ENCODE results near the gene ZNF609.
"Not testable (repeated sequence)": the region's sequence is repeated elsewhere in the genome, so short reads cannot be mapped to it uniquely, and the experiment has no call there.

The ZNF609 gene

GRCh38 chr15:64589435-64590084 lies 129.2 kb downstream of the ZNF609 start:
- Histone ChIP-seq H3K9ac (ENCODE audit: low read length in 5 of 5) (no peak overlapping the region), H3K9me3 (ENCODE audit: control insufficient read depth in 5 of 5, low read length in 5 of 5) (no peaks in the 10 kb centered on the region), H3K4me1 (ENCODE audit: control insufficient read depth in 5 of 5, insufficient read depth in 5 of 5, low read length in 5 of 5) (peaks cover 0 to 14% (median 5%) of the 10 kb centered on the region in 5 donors), H3K4me3 (ENCODE audit: low read depth in 1 of 5, low read length in 5 of 5) (no peak overlapping the region), H3K27ac (ENCODE audit: low read depth, low read length) (no peak overlapping the region), H3K36me3 (ENCODE audit: control insufficient read depth in 5 of 5, insufficient read depth in 5 of 5, low read length in 5 of 5) (no peaks in the 10 kb centered on the region), H3K27me3 (ENCODE audit: control insufficient read depth in 5 of 5, insufficient read depth in 4 of 5, low read length in 5 of 5) (no peaks in the 10 kb centered on the region)

DNA sequence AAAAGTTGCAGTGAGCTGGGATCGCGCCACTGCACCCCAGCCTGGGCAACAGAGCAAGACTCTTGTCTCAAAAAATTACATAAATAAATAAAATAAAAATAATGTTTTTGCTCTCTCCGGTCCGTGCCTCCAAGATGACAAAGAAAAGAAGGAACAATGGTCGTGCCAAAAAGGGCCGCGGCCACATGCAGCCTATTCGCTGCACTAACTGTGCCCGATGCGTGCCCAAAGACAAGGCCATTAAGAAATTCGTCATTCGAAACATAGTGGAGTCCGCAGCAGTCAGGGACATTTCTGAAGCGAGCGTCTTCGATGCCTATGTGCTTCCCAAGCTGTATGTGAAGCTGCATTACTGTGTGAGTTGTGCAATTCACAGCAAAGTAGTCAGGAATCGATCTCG lies 132.5 kb downstream of the ZNF609 start:
- not testable (repeated sequence) for H3K9me3 ChIP-seq (ENCODE audit: control insufficient read depth in 5 of 5, low read length in 5 of 5); H3K27ac ChIP-seq (ENCODE audit: low read depth, low read length); H3K9ac ChIP-seq (ENCODE audit: low read length in 5 of 5); H3K27me3 ChIP-seq (ENCODE audit: control insufficient read depth in 5 of 5, insufficient read depth in 4 of 5, low read length in 5 of 5); H3K4me3 ChIP-seq (ENCODE audit: low read depth in 1 of 5, low read length in 5 of 5); H3K36me3 ChIP-seq (ENCODE audit: control insufficient read depth in 5 of 5, insufficient read depth in 5 of 5, low read length in 5 of 5)
- peaks cover 4 to 19% (median 14%) of the 10 kb centered on the region in 5 donors for H3K4me1 ChIP-seq (ENCODE audit: control insufficient read depth in 5 of 5, insufficient read depth in 5 of 5, low read length in 5 of 5)

- Histone ChIP-seq H3K27ac (ENCODE audit: low read depth, low read length) (peak overlapping the region; percentile 20), H3K36me3 (ENCODE audit: control insufficient read depth in 5 of 5, insufficient read depth in 5 of 5, low read length in 5 of 5) (no peaks in the 10 kb centered on the region), H3K27me3 (ENCODE audit: control insufficient read depth in 5 of 5, insufficient read depth in 4 of 5, low read length in 5 of 5) (no peaks in the 10 kb centered on the region), H3K4me1 (ENCODE audit: control insufficient read depth in 5 of 5, insufficient read depth in 5 of 5, low read length in 5 of 5) (peaks cover 4 to 15% (median 14%) of the 10 kb centered on the region in 5 donors), H3K4me3 (ENCODE audit: low read depth in 1 of 5, low read length in 5 of 5) (peak overlapping the region in 2 of 5 donors; percentile 8 to 25), H3K9me3 (ENCODE audit: control insufficient read depth in 5 of 5, low read length in 5 of 5) (no peaks in the 10 kb centered on the region), H3K9ac (ENCODE audit: low read length in 5 of 5) (peak overlapping the region in 3 of 5 donors; percentile 35 to 63 (median 51))
These were observed 136.5 kb downstream of the ZNF609 start for GRCh38 chr15:64596701-64597476.

DNA sequence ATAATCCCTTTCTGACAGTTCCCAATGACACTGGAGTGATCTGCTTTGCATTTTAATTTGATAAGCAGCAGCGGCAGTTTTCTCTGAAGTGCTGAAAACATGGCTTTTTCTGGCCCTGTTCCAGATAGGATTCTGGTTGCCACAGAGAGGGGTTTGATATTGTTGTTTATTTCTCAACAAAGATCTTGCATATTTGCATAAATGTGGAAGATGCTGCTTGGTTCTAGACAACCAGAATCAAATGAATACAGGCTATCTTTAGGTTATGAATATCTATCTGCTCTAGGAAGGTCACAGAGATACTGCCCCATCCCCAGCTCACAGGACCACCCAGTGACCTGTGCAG lies 137.1 kb downstream of the ZNF609 start:
- H3K4me1 ChIP-seq (ENCODE audit: control insufficient read depth in 5 of 5, insufficient read depth in 5 of 5, low read length in 5 of 5), result peaks cover 4 to 15% (median 14%) of the 10 kb centered on the region in 5 donors
- H3K27me3 ChIP-seq (ENCODE audit: control insufficient read depth in 5 of 5, insufficient read depth in 4 of 5, low read length in 5 of 5), result no peaks in the 10 kb centered on the region
- peak overlapping the region in 3 of 5 donors; percentile 35 to 63 (median 51) for H3K9ac ChIP-seq (ENCODE audit: low read length in 5 of 5)
- H3K27ac ChIP-seq (ENCODE audit: low read depth, low read length), result no peak overlapping the region
- H3K9me3 ChIP-seq (ENCODE audit: control insufficient read depth in 5 of 5, low read length in 5 of 5), result no peaks in the 10 kb centered on the region
- no peaks in the 10 kb centered on the region for H3K36me3 ChIP-seq (ENCODE audit: control insufficient read depth in 5 of 5, insufficient read depth in 5 of 5, low read length in 5 of 5)
- no peak overlapping the region for H3K4me3 ChIP-seq (ENCODE audit: low read depth in 1 of 5, low read length in 5 of 5)

DNA sequence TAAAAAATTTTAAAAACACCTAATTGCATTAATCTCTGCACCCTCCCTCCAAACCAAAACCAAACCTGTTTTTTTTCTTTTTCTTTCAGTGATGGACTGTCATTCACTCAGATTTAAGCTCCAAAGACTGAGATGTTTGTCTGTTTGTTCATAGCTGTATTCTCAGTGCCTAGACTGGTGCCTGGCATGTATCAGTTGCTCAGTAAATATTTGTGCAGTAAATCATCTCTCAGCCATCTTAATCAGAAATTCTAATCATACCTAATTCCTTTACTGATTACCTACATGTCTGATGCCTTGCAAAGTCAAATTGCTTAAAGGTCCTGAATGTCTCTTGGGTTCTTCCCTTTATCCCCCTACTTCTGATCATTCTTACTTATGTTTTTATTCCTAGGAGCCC lies 138.8 kb downstream of the ZNF609 start:
- no peaks in the 10 kb centered on the region for H3K9me3 ChIP-seq (ENCODE audit: control insufficient read depth in 5 of 5, low read length in 5 of 5)
- no peaks in the 10 kb centered on the region for H3K36me3 ChIP-seq (ENCODE audit: control insufficient read depth in 5 of 5, insufficient read depth in 5 of 5, low read length in 5 of 5)
- H3K27ac ChIP-seq (ENCODE audit: low read depth, low read length), result no peak overlapping the region
- H3K4me1 ChIP-seq (ENCODE audit: control insufficient read depth in 5 of 5, insufficient read depth in 5 of 5, low read length in 5 of 5), result peaks cover 4 to 15% (median 14%) of the 10 kb centered on the region in 5 donors
- H3K4me3 ChIP-seq (ENCODE audit: low read depth in 1 of 5, low read length in 5 of 5), result no peak overlapping the region
- no peak overlapping the region for H3K9ac ChIP-seq (ENCODE audit: low read length in 5 of 5)
- H3K27me3 ChIP-seq (ENCODE audit: control insufficient read depth in 5 of 5, insufficient read depth in 4 of 5, low read length in 5 of 5), result no peaks in the 10 kb centered on the region

GRCh38 chr15:64599716-64600115 lies 139.3 kb downstream of the ZNF609 start:
- Histone ChIP-seq H3K27ac (ENCODE audit: low read depth, low read length) (no peak overlapping the region), H3K9me3 (ENCODE audit: control insufficient read depth in 5 of 5, low read length in 5 of 5) (no peaks in the 10 kb centered on the region), H3K4me3 (ENCODE audit: low read depth in 1 of 5, low read length in 5 of 5) (no peak overlapping the region), H3K36me3 (ENCODE audit: control insufficient read depth in 5 of 5, insufficient read depth in 5 of 5, low read length in 5 of 5) (no peaks in the 10 kb centered on the region), H3K27me3 (ENCODE audit: control insufficient read depth in 5 of 5, insufficient read depth in 4 of 5, low read length in 5 of 5) (no peaks in the 10 kb centered on the region), H3K4me1 (ENCODE audit: control insufficient read depth in 5 of 5, insufficient read depth in 5 of 5, low read length in 5 of 5) (peaks cover 4 to 15% (median 14%) of the 10 kb centered on the region in 5 donors), H3K9ac (ENCODE audit: low read length in 5 of 5) (no peak overlapping the region)

- peaks cover 4 to 15% (median 14%) of the 10 kb centered on the region in 5 donors for H3K4me1 ChIP-seq (ENCODE audit: control insufficient read depth in 5 of 5, insufficient read depth in 5 of 5, low read length in 5 of 5)
- H3K36me3 ChIP-seq (ENCODE audit: control insufficient read depth in 5 of 5, insufficient read depth in 5 of 5, low read length in 5 of 5), result no peaks in the 10 kb centered on the region
- no peak overlapping the region for H3K4me3 ChIP-seq (ENCODE audit: low read depth in 1 of 5, low read length in 5 of 5)
- no peaks in the 10 kb centered on the region for H3K27me3 ChIP-seq (ENCODE audit: control insufficient read depth in 5 of 5, insufficient read depth in 4 of 5, low read length in 5 of 5)
- no peaks in the 10 kb centered on the region for H3K9me3 ChIP-seq (ENCODE audit: control insufficient read depth in 5 of 5, low read length in 5 of 5)
- H3K9ac ChIP-seq (ENCODE audit: low read length in 5 of 5), result no peak overlapping the region
- H3K27ac ChIP-seq (ENCODE audit: low read depth, low read length), result no peak overlapping the region
These were observed 140.4 kb downstream of the ZNF609 start for GRCh38 chr15:64600794-64601193.

- no peak overlapping the region for H3K4me3 ChIP-seq (ENCODE audit: low read depth in 1 of 5, low read length in 5 of 5)
- no peaks in the 10 kb centered on the region for H3K36me3 ChIP-seq (ENCODE audit: control insufficient read depth in 5 of 5, insufficient read depth in 5 of 5, low read length in 5 of 5)
- no peaks in the 10 kb centered on the region for H3K27me3 ChIP-seq (ENCODE audit: control insufficient read depth in 5 of 5, insufficient read depth in 4 of 5, low read length in 5 of 5)
- H3K4me1 ChIP-seq (ENCODE audit: control insufficient read depth in 5 of 5, insufficient read depth in 5 of 5, low read length in 5 of 5), result no peaks in the 10 kb centered on the region
- H3K27ac ChIP-seq (ENCODE audit: low read depth, low read length), result no peak overlapping the region
- H3K9ac ChIP-seq (ENCODE audit: low read length in 5 of 5), result no peak overlapping the region
- H3K9me3 ChIP-seq (ENCODE audit: control insufficient read depth in 5 of 5, low read length in 5 of 5), result no peaks in the 10 kb centered on the region
These were observed 143.9 kb downstream of the ZNF609 start for GRCh38 chr15:64604319-64604718.

DNA sequence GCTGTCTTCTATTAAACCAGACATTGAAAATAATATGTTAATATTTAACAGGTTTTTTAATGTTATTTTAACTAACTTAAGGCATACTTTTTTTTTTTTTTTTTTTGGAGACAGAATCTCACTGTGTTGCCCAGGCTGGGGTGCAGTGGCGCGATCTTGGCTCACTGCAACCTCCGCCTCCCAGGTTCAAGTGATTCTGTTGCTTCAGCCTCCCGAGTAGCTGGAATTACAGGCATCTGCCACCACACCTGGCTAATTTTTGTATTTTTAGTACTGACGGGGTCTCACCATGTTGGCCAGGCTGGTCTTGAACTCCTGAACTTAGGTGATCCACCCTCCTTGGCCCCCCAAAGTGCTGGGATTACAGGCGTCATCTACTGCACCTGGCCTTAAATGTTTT lies 147.0 kb downstream of the ZNF609 start:
- not testable (repeated sequence) for H3K9me3 ChIP-seq (ENCODE audit: control insufficient read depth in 5 of 5, low read length in 5 of 5); H3K27ac ChIP-seq (ENCODE audit: low read depth, low read length)

GRCh38 chr15:64610257-64610919 lies 150.0 kb downstream of the ZNF609 start:
- no peak overlapping the region for H3K4me3 ChIP-seq (ENCODE audit: low read depth in 1 of 5, low read length in 5 of 5)
- no peak overlapping the region for H3K9ac ChIP-seq (ENCODE audit: low read length in 5 of 5)
- H3K4me1 ChIP-seq (ENCODE audit: control insufficient read depth in 5 of 5, insufficient read depth in 5 of 5, low read length in 5 of 5), result peaks cover 0 to 11% (median 7%) of the 10 kb centered on the region in 5 donors
- H3K27ac ChIP-seq (ENCODE audit: low read depth, low read length), result no peak overlapping the region
- no peaks in the 10 kb centered on the region for H3K9me3 ChIP-seq (ENCODE audit: control insufficient read depth in 5 of 5, low read length in 5 of 5)
- H3K27me3 ChIP-seq (ENCODE audit: control insufficient read depth in 5 of 5, insufficient read depth in 4 of 5, low read length in 5 of 5), result no peaks in the 10 kb centered on the region
- no peaks in the 10 kb centered on the region for H3K36me3 ChIP-seq (ENCODE audit: control insufficient read depth in 5 of 5, insufficient read depth in 5 of 5, low read length in 5 of 5)

More for the DNA sequence above, 147.0 kb downstream of the ZNF609 start:
- H3K4me1 ChIP-seq (ENCODE audit: control insufficient read depth in 5 of 5, insufficient read depth in 5 of 5, low read length in 5 of 5), result peaks cover 0 to 11% (median 7%) of the 10 kb centered on the region in 5 donors
- H3K27me3 ChIP-seq (ENCODE audit: control insufficient read depth in 5 of 5, insufficient read depth in 4 of 5, low read length in 5 of 5); H3K4me3 ChIP-seq (ENCODE audit: low read depth in 1 of 5, low read length in 5 of 5); H3K9ac ChIP-seq (ENCODE audit: low read length in 5 of 5); H3K36me3 ChIP-seq (ENCODE audit: control insufficient read depth in 5 of 5, insufficient read depth in 5 of 5, low read length in 5 of 5): not testable (repeated sequence)
